ENCODE measurements around the gene NTRK2.

Gene NTRK2

DNA sequence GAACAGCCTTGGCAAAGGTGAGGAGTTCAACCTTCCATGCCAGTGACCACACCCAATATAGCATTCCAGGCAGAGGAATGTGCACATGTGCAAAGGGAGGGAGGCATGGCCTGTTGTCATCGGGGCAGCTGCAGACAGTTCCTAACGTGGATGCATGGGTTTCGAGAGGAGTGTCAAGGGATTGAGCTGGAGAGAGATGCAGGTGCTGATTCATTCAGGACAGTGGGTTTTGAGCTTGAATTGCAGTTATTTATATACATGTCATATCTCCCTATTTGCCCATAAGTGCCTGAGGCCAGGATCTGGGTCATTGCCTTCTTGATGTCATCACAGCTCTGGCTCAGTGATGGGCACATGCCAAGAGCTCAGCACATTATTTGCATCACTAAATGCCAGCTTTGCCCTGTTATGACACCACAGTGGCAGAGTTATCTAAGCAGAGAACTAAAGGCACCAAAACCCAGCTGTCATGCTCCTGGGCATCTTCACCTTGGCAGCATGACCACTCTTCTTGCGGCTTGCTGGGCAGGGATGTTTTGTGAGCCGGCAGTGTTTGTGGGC is 278.0 kb downstream of the NTRK2 start:
- TF ChIP-seq EZH2phosphoT487 (IDR thresholded peaks at IDR 0.05; ENCODE audit: borderline replicate concordance, low read length): no peak
- TF ChIP-seq, protein P1, sequence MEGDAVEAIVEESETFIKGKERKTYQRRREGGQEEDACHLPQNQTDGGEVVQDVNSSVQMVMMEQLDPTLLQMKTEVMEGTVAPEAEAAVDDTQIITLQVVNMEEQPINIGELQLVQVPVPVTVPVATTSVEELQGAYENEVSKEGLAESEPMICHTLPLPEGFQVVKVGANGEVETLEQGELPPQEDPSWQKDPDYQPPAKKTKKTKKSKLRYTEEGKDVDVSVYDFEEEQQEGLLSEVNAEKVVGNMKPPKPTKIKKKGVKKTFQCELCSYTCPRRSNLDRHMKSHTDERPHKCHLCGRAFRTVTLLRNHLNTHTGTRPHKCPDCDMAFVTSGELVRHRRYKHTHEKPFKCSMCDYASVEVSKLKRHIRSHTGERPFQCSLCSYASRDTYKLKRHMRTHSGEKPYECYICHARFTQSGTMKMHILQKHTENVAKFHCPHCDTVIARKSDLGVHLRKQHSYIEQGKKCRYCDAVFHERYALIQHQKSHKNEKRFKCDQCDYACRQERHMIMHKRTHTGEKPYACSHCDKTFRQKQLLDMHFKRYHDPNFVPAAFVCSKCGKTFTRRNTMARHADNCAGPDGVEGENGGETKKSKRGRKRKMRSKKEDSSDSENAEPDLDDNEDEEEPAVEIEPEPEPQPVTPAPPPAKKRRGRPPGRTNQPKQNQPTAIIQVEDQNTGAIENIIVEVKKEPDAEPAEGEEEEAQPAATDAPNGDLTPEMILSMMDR (IDR thresholded peaks at IDR 0.05; ENCODE audit: low read depth, low read length, poor library complexity, severe bottlenecking): no peak
- no peaks in the 10 kb centered on the region for H3K27me3 ChIP-seq (ENCODE audit: control insufficient read depth, low read length)
- H4K20me1 ChIP-seq (ENCODE audit: control insufficient read depth, insufficient read depth, low read depth, low read length): no peaks in the 10 kb centered on the region
- no peaks in the 10 kb centered on the region for H3K4me1 ChIP-seq (ENCODE audit: control insufficient read depth, low read length)
- H3F3A ChIP-seq (ENCODE audit: control insufficient read depth, insufficient read depth): no peaks in the 10 kb centered on the region
- no peak overlapping the region for H3K27ac ChIP-seq (ENCODE audit: low read depth, low read length)
- H3K9me3 ChIP-seq (ENCODE audit: control insufficient read depth, insufficient read depth, low read length): no peaks in the 10 kb centered on the region
- H3K36me3 ChIP-seq (ENCODE audit: control insufficient read depth, low read length): no peaks in the 10 kb centered on the region
- H3K4me2 ChIP-seq (ENCODE audit: low read length): no peak overlapping the region
- no peaks in the 10 kb centered on the region for H3K9me2 ChIP-seq (replicated peaks; ENCODE audit: control insufficient read depth, low read length)
- no peak overlapping the region for H3K4me3 ChIP-seq (ENCODE audit: low read length)
- no peaks in the 10 kb centered on the region for H3K79me2 ChIP-seq (ENCODE audit: control insufficient read depth, low read length)

DNA sequence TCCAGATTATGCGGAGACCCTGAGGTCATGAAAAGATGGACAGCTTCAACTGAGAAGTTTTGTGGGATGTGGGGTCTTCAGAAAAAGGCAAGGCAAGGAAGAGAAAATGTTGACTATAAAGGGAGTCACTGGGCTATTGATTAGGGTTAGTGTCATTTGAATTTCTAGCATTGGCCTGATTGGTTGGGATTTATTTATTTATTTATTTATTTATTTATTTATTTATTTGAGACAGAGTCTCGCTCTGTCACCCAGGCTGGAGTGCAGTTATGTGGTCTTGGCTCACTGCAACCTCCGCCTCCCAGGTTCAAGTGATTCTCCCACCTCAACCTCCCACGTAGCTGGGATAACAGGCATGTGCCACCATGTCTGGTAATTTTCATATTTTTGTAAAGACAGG is 279.7 kb downstream of the NTRK2 start:
- no peak overlapping the region for H3K27ac ChIP-seq (ENCODE audit: low read depth, low read length)
- H3K4me2 ChIP-seq (ENCODE audit: low read length): no peak overlapping the region
- no peaks in the 10 kb centered on the region for H4K20me1 ChIP-seq (ENCODE audit: control insufficient read depth, insufficient read depth, low read depth, low read length)
- no peaks in the 10 kb centered on the region for H3K4me1 ChIP-seq (ENCODE audit: control insufficient read depth, low read length)
- TF ChIP-seq EZH2phosphoT487 (IDR thresholded peaks at IDR 0.05; ENCODE audit: borderline replicate concordance, low read length): no peak
- TF ChIP-seq, protein P1 (IDR thresholded peaks at IDR 0.05; ENCODE audit: low read depth, low read length, poor library complexity, severe bottlenecking): no peak
- H3K9me3 ChIP-seq (ENCODE audit: control insufficient read depth, insufficient read depth, low read length): no peaks in the 10 kb centered on the region
- no peaks in the 10 kb centered on the region for H3K9me2 ChIP-seq (replicated peaks; ENCODE audit: control insufficient read depth, low read length)
- H3F3A ChIP-seq (ENCODE audit: control insufficient read depth, insufficient read depth): no peaks in the 10 kb centered on the region
- H3K36me3 ChIP-seq (ENCODE audit: control insufficient read depth, low read length): no peaks in the 10 kb centered on the region
- no peaks in the 10 kb centered on the region for H3K27me3 ChIP-seq (ENCODE audit: control insufficient read depth, low read length)
- no peak overlapping the region for H3K4me3 ChIP-seq (ENCODE audit: low read length)
- H3K79me2 ChIP-seq (ENCODE audit: control insufficient read depth, low read length): no peaks in the 10 kb centered on the region

DNA sequence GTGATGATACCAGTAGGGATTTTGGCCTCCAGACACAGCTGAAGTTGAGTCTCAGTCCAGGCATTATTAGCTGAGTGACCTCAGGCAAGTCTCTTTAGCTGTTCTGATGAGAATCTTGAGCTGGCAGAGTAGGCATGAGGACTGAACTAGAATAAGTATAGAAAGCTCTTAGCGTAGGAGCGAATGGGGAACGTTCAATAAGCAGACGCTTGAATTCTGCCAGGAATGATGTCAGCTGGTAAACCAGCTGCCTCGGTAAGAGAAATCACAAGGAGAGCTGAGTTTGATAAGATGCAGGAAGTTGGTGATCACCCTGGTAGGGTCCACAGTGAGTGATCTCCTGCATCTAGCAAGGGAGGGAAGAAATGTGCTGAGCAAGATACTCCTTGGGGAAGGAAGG is 280.4 kb downstream of the NTRK2 start:
- H3K36me3 ChIP-seq (ENCODE audit: control insufficient read depth, low read length): no peaks in the 10 kb centered on the region
- H3K9me3 ChIP-seq (ENCODE audit: control insufficient read depth, insufficient read depth, low read length): no peaks in the 10 kb centered on the region

More for the DNA sequence above, 280.4 kb downstream of the NTRK2 start:
- TF ChIP-seq, protein P1 (IDR thresholded peaks at IDR 0.05; ENCODE audit: low read depth, low read length, poor library complexity, severe bottlenecking): no peak
- no peak for TF ChIP-seq EZH2phosphoT487 (IDR thresholded peaks at IDR 0.05; ENCODE audit: borderline replicate concordance, low read length)
- Histone ChIP-seq H3K79me2 (ENCODE audit: control insufficient read depth, low read length) (no peaks in the 10 kb centered on the region), H3K4me3 (ENCODE audit: low read length) (no peak overlapping the region), H3K9me2 (replicated peaks; ENCODE audit: control insufficient read depth, low read length) (no peaks in the 10 kb centered on the region), H3K4me2 (ENCODE audit: low read length) (no peak overlapping the region), H3F3A (ENCODE audit: control insufficient read depth, insufficient read depth) (no peaks in the 10 kb centered on the region), H3K27me3 (ENCODE audit: control insufficient read depth, low read length) (no peaks in the 10 kb centered on the region), H3K27ac (ENCODE audit: low read depth, low read length) (no peak overlapping the region), H3K4me1 (ENCODE audit: control insufficient read depth, low read length) (no peaks in the 10 kb centered on the region), H4K20me1 (ENCODE audit: control insufficient read depth, insufficient read depth, low read depth, low read length) (no peaks in the 10 kb centered on the region)
